NK-92 (cell line): Measurements from ENCODE around the gene PRAMEF20.

Experiments
- DNase-seq: peaks from one replicate; lab custom pipeline; 2025; ENCODE audit not compliant: unreplicated experiment; lab: John Stamatoyannopoulos, UW

The PRAMEF20 gene

GRCh38 chr1:13461977-13462376 lies 51.7 kb downstream of the PRAMEF20 start:
- no peak for DNase-seq

- no peak for DNase-seq
Observed at GRCh38 chr1:13462682-13463081, 52.4 kb downstream of the PRAMEF20 start.

- no peak for DNase-seq
Observed at GRCh38 chr1:13465515-13465914, 55.3 kb downstream of the PRAMEF20 start.

GRCh38 chr1:13469343-13469742 lies 59.1 kb downstream of the PRAMEF20 start:
- no peak for DNase-seq
